Neural progenitor cell (in vitro differentiated cells): ENCODE results near the gene THAP12. TPM values are rescaled to one million over a fixed set of nuclear protein-coding genes. Genes with fewer than 3 reads are reported as not detected.

Experiments
- DNase-seq: peaks from one replicate; pipeline ENCODE4 v3.0.0-alpha.2; 2016; ENCODE audit warnings: low spot score
- H2AFZ ChIP-seq: fragments of 200-600 bp; sonication (generic); replicated peaks from 2 replicates; pipeline ENCODE4 v1.6.1; 2016; ENCODE audit warnings: antibody characterized with exemption
- H3F3A ChIP-seq: fragments of 200-600 bp; sonication (generic); 2 replicates; pipeline ENCODE4 v1.6.1; 2016; ENCODE audit warnings: antibody characterized with exemption, low read depth
- H3K27ac ChIP-seq: fragments of 200-600 bp; sonication (generic); 2 replicates; pipeline ENCODE4 v1.5.1; 2016; ENCODE audit warnings: mild to moderate bottlenecking
- H3K27me3 ChIP-seq: fragments of 200-600 bp; sonication (generic); 2 replicates; pipeline ENCODE4 v1.6.1; 2016; ENCODE audit warnings: mild to moderate bottlenecking, moderate library complexity
- H3K36me3 ChIP-seq: fragments of 200-600 bp; sonication (generic); 2 replicates; pipeline ENCODE4 v1.5.1; 2016
- H3K4me1 ChIP-seq: fragments of 200-600 bp; sonication (generic); 2 replicates; pipeline ENCODE4 v1.6.1; 2016; ENCODE audit warnings: mixed run types
- H3K4me2 ChIP-seq: fragments of 200-600 bp; sonication (generic); 2 replicates; pipeline ENCODE4 v1.6.1; 2016
- H3K4me3 ChIP-seq: fragments of 200-600 bp; sonication (generic); 2 replicates; pipeline ENCODE4 v1.5.1; 2016
- H3K79me2 ChIP-seq: fragments of 200-600 bp; sonication (generic); 2 replicates; pipeline ENCODE4 v1.6.1; 2016; ENCODE audit warnings: low read depth
- H3K9ac ChIP-seq: fragments of 200-600 bp; sonication (generic); 2 replicates; pipeline ENCODE4 v1.6.1; 2016
- H3K9me3 ChIP-seq: fragments of 200-600 bp; sonication (generic); 2 replicates; pipeline ENCODE4 v1.5.1; 2016; ENCODE audit warnings: low read depth
- H4K20me1 ChIP-seq: fragments of 200-600 bp; sonication (generic); 2 replicates; pipeline ENCODE4 v1.6.1; 2016; ENCODE audit warnings: low read depth
- H3K27ac Mint-ChIP-seq: 3 replicates; pipeline ENCODE4 v1.8.0; 2021; ENCODE audit warnings: mixed read lengths
- H3K27me3 Mint-ChIP-seq: 2 replicates; pipeline ENCODE4 v1.8.0; 2022; ENCODE audit warnings: low read depth, mild to moderate bottlenecking, inconsistent platforms, moderate library complexity, mixed read lengths; ENCODE audit not compliant: insufficient read depth
- H3K36me3 Mint-ChIP-seq: 3 replicates; pipeline ENCODE4 v1.8.0; 2021; ENCODE audit warnings: mixed read lengths
- H3K4me1 Mint-ChIP-seq: 3 replicates; pipeline ENCODE4 v1.8.0; 2021; ENCODE audit warnings: mixed read lengths
- H3K4me3 Mint-ChIP-seq: 3 replicates; pipeline ENCODE4 v1.8.0; 2021; ENCODE audit warnings: mild to moderate bottlenecking, moderate library complexity, mixed read lengths
- H3K9me3 Mint-ChIP-seq: 3 replicates; pipeline ENCODE4 v1.8.0; 2020; ENCODE audit warnings: mixed read lengths
- EZH2 ChIP-seq: fragments of 200-600 bp; sonication (generic); IDR thresholded peaks from 2 replicates; pipeline ENCODE4 v1.6.1; 2017; ENCODE audit warnings: antibody characterized with exemption, mild to moderate bottlenecking, moderate library complexity
- EZH2phosphoT487 ChIP-seq: fragments of 200-600 bp; sonication (generic); IDR thresholded peaks from 2 replicates; pipeline ENCODE4 v1.6.1; 2017; ENCODE audit warnings: antibody characterized with exemption
- total RNA-seq: library from RNA; depleted of rRNA; stranded (reverse); fragments of >200 nt; gene quantifications from 2 replicates; pipeline ENCODE4 v1.2.3, GENCODE V29; 2015; ENCODE audit warnings: low replicate concordance
- TF ChIP-seq, protein P1 (sequence below): fragments of 200-600 bp; sonication (generic); IDR thresholded peaks from 2 replicates; pipeline ENCODE4 v1.5.1; 2017; ENCODE audit warnings: antibody characterized with exemption, mild to moderate bottlenecking

The THAP12 gene
- total RNA-seq, 1 donor from 2014 or later = 112 TPM

GRCh38 chr11:76317296-76317695, 63.6 kb downstream of the THAP12 start:
- no peaks in the 10 kb centered on the region for H4K20me1 ChIP-seq
- Mint-ChIP-seq H3K4me1 (peaks cover 9% of the 10 kb centered on the region), H3K9me3 (no peaks in the 10 kb centered on the region), H3K4me3 (no peak overlapping the region), H3K27me3 (peaks cover 28% of the 10 kb centered on the region), H3K36me3 (no peaks in the 10 kb centered on the region), H3K27ac (no peak overlapping the region)
- H3K36me3 ChIP-seq = no peaks in the 10 kb centered on the region
- H3F3A ChIP-seq = no peaks in the 10 kb centered on the region
- no peak overlapping the region for H3K4me3 ChIP-seq
- H3K79me2 ChIP-seq = no peaks in the 10 kb centered on the region
- H3K4me2 ChIP-seq = no peak overlapping the region
- H3K27me3 ChIP-seq = peaks cover 43% of the 10 kb centered on the region
- peaks cover 10% of the 10 kb centered on the region for H3K4me1 ChIP-seq
- TF ChIP-seq EZH2phosphoT487 = no peak
- TF ChIP-seq, protein P1, sequence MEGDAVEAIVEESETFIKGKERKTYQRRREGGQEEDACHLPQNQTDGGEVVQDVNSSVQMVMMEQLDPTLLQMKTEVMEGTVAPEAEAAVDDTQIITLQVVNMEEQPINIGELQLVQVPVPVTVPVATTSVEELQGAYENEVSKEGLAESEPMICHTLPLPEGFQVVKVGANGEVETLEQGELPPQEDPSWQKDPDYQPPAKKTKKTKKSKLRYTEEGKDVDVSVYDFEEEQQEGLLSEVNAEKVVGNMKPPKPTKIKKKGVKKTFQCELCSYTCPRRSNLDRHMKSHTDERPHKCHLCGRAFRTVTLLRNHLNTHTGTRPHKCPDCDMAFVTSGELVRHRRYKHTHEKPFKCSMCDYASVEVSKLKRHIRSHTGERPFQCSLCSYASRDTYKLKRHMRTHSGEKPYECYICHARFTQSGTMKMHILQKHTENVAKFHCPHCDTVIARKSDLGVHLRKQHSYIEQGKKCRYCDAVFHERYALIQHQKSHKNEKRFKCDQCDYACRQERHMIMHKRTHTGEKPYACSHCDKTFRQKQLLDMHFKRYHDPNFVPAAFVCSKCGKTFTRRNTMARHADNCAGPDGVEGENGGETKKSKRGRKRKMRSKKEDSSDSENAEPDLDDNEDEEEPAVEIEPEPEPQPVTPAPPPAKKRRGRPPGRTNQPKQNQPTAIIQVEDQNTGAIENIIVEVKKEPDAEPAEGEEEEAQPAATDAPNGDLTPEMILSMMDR = no peak
- no peak for TF ChIP-seq EZH2
- no peak overlapping the region for H3K27ac ChIP-seq
- H3K9ac ChIP-seq = no peak overlapping the region
- no peak for DNase-seq
- no peak overlapping the region for H2AFZ ChIP-seq
- no peaks in the 10 kb centered on the region for H3K9me3 ChIP-seq

DNA sequence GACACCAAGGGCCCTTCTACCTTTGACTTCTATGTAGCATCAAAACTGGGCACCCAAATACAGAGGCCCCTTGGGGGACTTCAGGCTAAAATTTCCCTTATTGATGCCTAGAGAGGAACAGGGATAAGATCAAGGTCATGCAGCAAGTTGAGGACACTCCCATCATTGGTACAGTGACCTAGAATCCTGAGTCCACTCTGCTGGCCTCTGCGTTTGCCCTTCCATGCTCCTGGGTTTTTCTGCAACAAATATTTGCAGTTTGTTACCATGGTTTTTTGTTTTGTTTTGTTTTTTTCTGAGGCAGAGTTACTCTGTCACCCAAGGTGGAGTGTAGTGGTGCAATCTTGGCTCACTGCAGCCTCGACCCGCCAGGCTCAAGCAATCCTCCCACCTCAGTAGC, 64.2 kb downstream of the THAP12 start:
- peaks cover 9% of the 10 kb centered on the region for H3K4me1 ChIP-seq
- Mint-ChIP-seq H3K36me3 (no peaks in the 10 kb centered on the region), H3K27ac (no peak overlapping the region), H3K27me3 (peaks cover 27% of the 10 kb centered on the region), H3K4me3 (no peak overlapping the region), H3K9me3 (no peaks in the 10 kb centered on the region), H3K4me1 (peaks cover 9% of the 10 kb centered on the region)
- H3K27ac ChIP-seq = no peak overlapping the region
- H3K27me3 ChIP-seq = peaks cover 37% of the 10 kb centered on the region
- no peaks in the 10 kb centered on the region for H3K9me3 ChIP-seq
- DNase-seq = no peak
- no peak overlapping the region for H3K4me3 ChIP-seq
- no peak overlapping the region for H3K9ac ChIP-seq
- H3F3A ChIP-seq = no peaks in the 10 kb centered on the region
- H4K20me1 ChIP-seq = no peaks in the 10 kb centered on the region
- no peak overlapping the region for H2AFZ ChIP-seq
- no peak for TF ChIP-seq EZH2
- TF ChIP-seq, protein P1 = no peak
- no peak for TF ChIP-seq EZH2phosphoT487
- no peaks in the 10 kb centered on the region for H3K79me2 ChIP-seq
- H3K4me2 ChIP-seq = no peak overlapping the region
- no peaks in the 10 kb centered on the region for H3K36me3 ChIP-seq

DNA sequence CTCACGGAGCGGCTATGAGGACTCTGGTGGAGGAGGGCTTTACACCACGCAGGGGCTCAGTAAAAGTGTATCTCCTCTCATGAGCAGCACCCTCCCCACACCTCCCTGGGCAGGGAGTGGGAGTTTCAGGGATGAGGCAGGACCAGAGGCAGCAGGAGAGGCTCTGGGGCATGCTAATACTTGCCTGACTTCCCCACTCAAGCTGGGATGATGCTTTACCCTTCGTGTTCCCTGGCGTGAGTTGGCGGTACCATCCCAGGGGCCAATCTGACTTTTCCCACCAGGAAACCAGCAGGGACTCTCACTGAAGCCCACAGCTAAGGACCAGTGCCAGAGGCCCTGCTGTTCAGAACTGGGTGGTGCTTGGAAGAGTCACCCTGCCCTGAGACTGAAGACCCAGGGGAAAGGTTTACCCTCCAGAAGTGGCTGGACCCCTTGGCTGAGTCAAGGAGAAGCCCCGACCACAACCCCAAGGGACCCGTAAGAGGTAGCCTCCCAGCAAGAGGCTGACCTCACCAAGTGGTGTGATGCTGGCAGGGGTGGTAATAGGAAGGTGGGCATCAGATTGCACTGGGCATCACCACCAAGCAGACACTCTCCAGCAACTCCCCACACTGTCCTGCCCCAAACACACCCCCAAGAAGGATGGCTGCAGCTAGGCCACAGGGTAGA, 65.6 kb downstream of the THAP12 start:
- H3K9me3 ChIP-seq = no peaks in the 10 kb centered on the region
- peaks cover 23% of the 10 kb centered on the region for H3K27me3 ChIP-seq
- no peak overlapping the region for H3K9ac ChIP-seq
- H3K27me3 Mint-ChIP-seq = peaks cover 16% of the 10 kb centered on the region
- no peaks in the 10 kb centered on the region for H3K9me3 Mint-ChIP-seq
- DNase-seq = no peak
- no peaks in the 10 kb centered on the region for H4K20me1 ChIP-seq
- H3K36me3 Mint-ChIP-seq = no peaks in the 10 kb centered on the region
- TF ChIP-seq, protein P1 = no peak
- TF ChIP-seq EZH2phosphoT487 (no peak), EZH2 (no peak)
- peaks cover 9% of the 10 kb centered on the region for H3K4me1 Mint-ChIP-seq
- H3F3A ChIP-seq = no peaks in the 10 kb centered on the region
- H3K79me2 ChIP-seq = no peaks in the 10 kb centered on the region
- no peak overlapping the region for H3K4me3 Mint-ChIP-seq
- no peak overlapping the region for H3K27ac Mint-ChIP-seq
- no peaks in the 10 kb centered on the region for H3K36me3 ChIP-seq
- no peak overlapping the region for H3K4me2 ChIP-seq
- no peak overlapping the region for H3K27ac ChIP-seq
- peaks cover 6% of the 10 kb centered on the region for H3K4me1 ChIP-seq
- no peak overlapping the region for H2AFZ ChIP-seq
- H3K4me3 ChIP-seq = no peak overlapping the region
